H1 (cell line): ENCODE results near the gene THEM5. TPM values are rescaled to one million over a fixed set of nuclear protein-coding genes. Genes with fewer than 3 reads are reported as not detected.

Experiments
- CTCF ChIA-PET: fragments of 300-600 bp; sonication (Branson Sonifier 250); formaldehyde crosslinking; loops from one replicate; lab custom pipeline; 2021; ENCODE audit not compliant: partially characterized antibody; lab: Charles Lee
- POLR2A ChIA-PET: fragments of 300-600 bp; sonication (Branson Sonifier 250); formaldehyde crosslinking; loops from one replicate; lab custom pipeline; 2021; ENCODE audit warnings: inconsistent platforms; ENCODE audit not compliant: partially characterized antibody; lab: Charles Lee
- DNase-seq, 2 experiments: peaks; one replicate each; pipeline versions ENCODE4 v3.0.0 to v3.0.0-alpha.2; 2010 to 2022; ENCODE audit warnings: low spot score in 2 of 2, low read depth in 1 of 2, mixed read lengths in 1 of 2
- FAIRE-seq: peaks from 2 replicates; lab custom pipeline; 2011; peaks lifted over from hg19 to GRCh38; lab: Jason Lieb, UNC
- H2AFZ ChIP-seq: 2 replicates; pipeline ENCODE4 v1.8.1; 2012; ENCODE audit warnings: low read length, inconsistent platforms
- H2AK5ac ChIP-seq: 2 replicates; pipeline ENCODE4 v1.6.1; 2013; ENCODE audit warnings: low read depth, low read length
- H2BK120ac ChIP-seq: replicated peaks from 2 replicates; pipeline ENCODE3; 2013; ENCODE audit warnings: low read depth, low read length, inconsistent platforms
- H2BK12ac ChIP-seq: 2 replicates; pipeline ENCODE4 v1.6.1; 2013; ENCODE audit warnings: low read depth, low read length
- H2BK15ac ChIP-seq: 2 replicates; pipeline ENCODE4 v1.6.1; 2013; ENCODE audit warnings: low read length
- H2BK20ac ChIP-seq: 2 replicates; pipeline ENCODE4 v1.6.1; 2013; ENCODE audit warnings: low read length
- H2BK5ac ChIP-seq: 2 replicates; pipeline ENCODE4 v1.6.1; 2013; ENCODE audit warnings: low read depth, low read length
- H3K14ac ChIP-seq: 2 replicates; pipeline ENCODE4 v1.6.1; 2013; ENCODE audit warnings: inconsistent platforms; ENCODE audit not compliant: insufficient read length
- H3K18ac ChIP-seq: 2 replicates; pipeline ENCODE4 v1.6.1; 2013; ENCODE audit warnings: low read length; ENCODE audit errors: extremely low read depth
- H3K23ac ChIP-seq: 2 replicates; pipeline ENCODE4 v1.6.1; 2013; ENCODE audit warnings: inconsistent platforms; ENCODE audit not compliant: insufficient read length
- H3K23me2 ChIP-seq: 2 replicates; pipeline ENCODE4 v1.6.1; 2013; ENCODE audit warnings: low read depth, low read length
- H3K27ac ChIP-seq: 2 replicates; pipeline ENCODE4 v1.6.1; 2011; ENCODE audit warnings: low read depth, low read length, inconsistent platforms
- H3K27me3 ChIP-seq, 4 experiments: replicated peaks in 1 of 4; 1 replicate in 1 of 4; 2 replicates in 3 of 4; pipeline versions ENCODE4 v1.6.1 to v1.8.1; 2011 to 2013; ENCODE audit warnings: low read length in 3 of 4, mild to moderate bottlenecking in 3 of 4, inconsistent platforms in 2 of 4, mixed read lengths in 2 of 4, moderate library complexity in 1 of 4; ENCODE audit not compliant: control insufficient read depth in 3 of 4, insufficient read depth in 3 of 4; ENCODE audit errors: extremely low read depth in 1 of 4
- H3K36me3 ChIP-seq, 4 experiments: 2 replicates each; pipeline versions ENCODE4 v1.6.1 to v1.8.1; 2011 to 2013; ENCODE audit warnings: mild to moderate bottlenecking in 4 of 4, low read length in 3 of 4, moderate library complexity in 2 of 4, control low read depth in 1 of 4, inconsistent platforms in 1 of 4; ENCODE audit not compliant: insufficient read depth in 4 of 4, control insufficient read depth in 2 of 4
- H3K4ac ChIP-seq: replicated peaks from 2 replicates; pipeline ENCODE3; 2013; ENCODE audit warnings: low read length, low read depth, mixed read lengths, inconsistent platforms; ENCODE audit not compliant: insufficient read length
- H3K4me1 ChIP-seq, 4 experiments: replicated peaks in 1 of 4; 1 replicate in 1 of 4; 2 replicates in 3 of 4; pipeline versions ENCODE4 v1.6.1 to v1.8.1; 2011 to 2013; ENCODE audit warnings: low read length in 3 of 4, inconsistent platforms in 2 of 4, mixed read lengths in 1 of 4; ENCODE audit not compliant: insufficient read depth in 4 of 4, control insufficient read depth in 3 of 4
- H3K4me2 ChIP-seq, 2 experiments: 2 replicates each; pipeline versions ENCODE4 v1.6.1 to v1.8.1; 2011 to 2013; ENCODE audit warnings: low read depth in 2 of 2, low read length in 2 of 2, control low read depth in 1 of 2, inconsistent platforms in 1 of 2, mild to moderate bottlenecking in 1 of 2; ENCODE audit not compliant: insufficient read depth in 1 of 2
- H3K4me3 ChIP-seq, 4 experiments: fragments of 200-600, 300-600 bp in 1 of 4; sonication (generic), shearing (Covaris generic), sonication (Bioruptor Twin) in 1 of 4; 2 replicates each; pipeline versions ENCODE4 v1.5.1 to v1.8.1; 2011 to 2016; ENCODE audit warnings: low read length in 4 of 4, low read depth in 3 of 4, control low read depth in 2 of 4, inconsistent platforms in 2 of 4, mild to moderate bottlenecking in 2 of 4, mixed read lengths in 1 of 4, moderate library complexity in 1 of 4; ENCODE audit not compliant: insufficient read depth in 2 of 4; ENCODE audit errors: extremely low read depth in 1 of 4
- H3K56ac ChIP-seq: replicated peaks from 2 replicates; pipeline ENCODE3; 2013; ENCODE audit warnings: low read depth, mild to moderate bottlenecking, mixed read lengths, low read length, inconsistent platforms; ENCODE audit not compliant: insufficient read length
- H3K79me1 ChIP-seq: 2 replicates; pipeline ENCODE4 v1.6.1; 2013; ENCODE audit warnings: low read depth, low read length, control low read depth
- H3K79me2 ChIP-seq, 2 experiments: 2 replicates each; pipeline versions ENCODE4 v1.6.1 to v1.8.1; 2012 to 2013; ENCODE audit warnings: low read length in 2 of 2, mild to moderate bottlenecking in 2 of 2, inconsistent platforms in 1 of 2; ENCODE audit not compliant: insufficient read depth in 2 of 2, control insufficient read depth in 1 of 2
- H3K9ac ChIP-seq, 4 experiments: replicated peaks in 1 of 4; 1 replicate in 1 of 4; 2 replicates in 3 of 4; pipeline versions ENCODE4 v1.6.1 to v1.8.1; 2011 to 2013; ENCODE audit warnings: low read depth in 3 of 4, low read length in 3 of 4, control low read depth in 2 of 4, mild to moderate bottlenecking in 2 of 4, moderate library complexity in 2 of 4, inconsistent platforms in 1 of 4; ENCODE audit errors: extremely low read depth in 1 of 4
- H3K9me3 ChIP-seq, 2 experiments: 2 replicates each; pipeline versions ENCODE4 v1.6.1 to v1.8.1; 2012 to 2013; ENCODE audit warnings: mild to moderate bottlenecking in 2 of 2, moderate library complexity in 2 of 2, control low read depth in 1 of 2, inconsistent platforms in 1 of 2, low read depth in 1 of 2, low read length in 1 of 2, mixed read lengths in 1 of 2; ENCODE audit not compliant: insufficient read depth in 2 of 2
- H4K20me1 ChIP-seq, 2 experiments: replicated peaks in 1 of 2; 2 replicates each; pipeline versions ENCODE3 to v1.8.1; 2011 to 2013; ENCODE audit warnings: inconsistent platforms in 2 of 2, low read length in 2 of 2, mild to moderate bottlenecking in 1 of 2; ENCODE audit not compliant: insufficient read depth in 2 of 2, control insufficient read depth in 1 of 2
- H4K5ac ChIP-seq: 2 replicates; pipeline ENCODE4 v1.6.1; 2013; ENCODE audit warnings: low read length, low read depth, mixed read lengths, inconsistent platforms; ENCODE audit not compliant: insufficient read length
- H4K8ac ChIP-seq: 2 replicates; pipeline ENCODE4 v1.8.0; 2013; ENCODE audit warnings: mild to moderate bottlenecking, moderate library complexity, low read length, inconsistent platforms; ENCODE audit not compliant: insufficient read depth; ENCODE audit errors: extremely low read depth
- H4K91ac ChIP-seq: replicated peaks from 2 replicates; pipeline ENCODE3; 2013; ENCODE audit warnings: low read length, mixed read lengths, inconsistent platforms; ENCODE audit not compliant: insufficient read length
- BCL11A ChIP-seq, 2 experiments: IDR thresholded peaks; one replicate each; pipeline ENCODE4 v1.6.1; 2011; ENCODE audit warnings: low read depth in 2 of 2, low read length in 2 of 2, mild to moderate bottlenecking in 2 of 2
- CEBPB ChIP-seq: IDR thresholded peaks from 2 replicates; pipeline ENCODE4 v1.6.1; 2012; ENCODE audit warnings: low read depth, low read length
- CTBP2 ChIP-seq: IDR thresholded peaks from 2 replicates; pipeline ENCODE4 v1.7.0; 2011; ENCODE audit warnings: borderline replicate concordance, mild to moderate bottlenecking, moderate library complexity, mixed read lengths, low read length; ENCODE audit not compliant: insufficient read depth, insufficient read length
- GABPA ChIP-seq: IDR thresholded peaks from 2 replicates; pipeline ENCODE4 v1.6.1; 2011; ENCODE audit warnings: mild to moderate bottlenecking, low read length, moderate library complexity, borderline replicate concordance; ENCODE audit not compliant: insufficient read depth
- HDAC6 ChIP-seq: IDR thresholded peaks from one replicate; pipeline ENCODE4 v1.7.1; 2012; ENCODE audit warnings: low read depth, mild to moderate bottlenecking, inconsistent platforms, low read length, moderate library complexity
- MAFK ChIP-seq: IDR thresholded peaks from 2 replicates; pipeline ENCODE4 v1.6.1; 2012; ENCODE audit warnings: low read depth, mild to moderate bottlenecking, improper control_type of control experiment, low read length
- PHF8 ChIP-seq: fragments of 200-600 bp; sonication (generic); conservative IDR thresholded peaks from 2 replicates; pipeline ENCODE4 v1.7.1; 2012; ENCODE audit warnings: low read depth, mild to moderate bottlenecking, inconsistent platforms, low read length, moderate library complexity
- POLR2AphosphoS5 ChIP-seq: IDR thresholded peaks from 2 replicates; pipeline ENCODE4 v1.6.1; 2011; ENCODE audit warnings: low read depth, low read length
- POU5F1 ChIP-seq: IDR thresholded peaks from 2 replicates; pipeline ENCODE4 v1.6.1; 2011; ENCODE audit warnings: low read depth, mild to moderate bottlenecking, low read length, moderate library complexity
- SRF ChIP-seq: IDR thresholded peaks from 2 replicates; pipeline ENCODE4 v1.6.1; 2011; ENCODE audit warnings: mild to moderate bottlenecking, low read depth, low read length, moderate library complexity
- SUZ12 ChIP-seq: fragments of 200-600 bp; sonication (generic); IDR thresholded peaks from 2 replicates; pipeline ENCODE4 v1.6.1; 2012; ENCODE audit warnings: mild to moderate bottlenecking, inconsistent platforms, low read length, moderate library complexity, mixed read lengths
- TBP ChIP-seq: IDR thresholded peaks from 2 replicates; pipeline ENCODE4 v1.6.1; 2011; ENCODE audit warnings: low read depth, low read length, improper control_type of control experiment
- TCF12 ChIP-seq: IDR thresholded peaks from 2 replicates; pipeline ENCODE4 v1.6.1; 2011; ENCODE audit warnings: low read depth, mild to moderate bottlenecking, low read length
- ZNF274 ChIP-seq: IDR thresholded peaks from 2 replicates; pipeline ENCODE4 v1.7.0; 2012; ENCODE audit warnings: low read length, borderline replicate concordance; ENCODE audit errors: extremely low read depth
- WGBS, 2 experiments: shearing (Covaris generic) in 1 of 2; methylation state at CpG; one replicate each; pipeline versions ENCODE4 v1.1.6 to v1.1.7; 2013 to 2015; ENCODE audit warnings: low lambda C conversion rate in 2 of 2, mixed read lengths in 2 of 2, inconsistent platforms in 1 of 2, low coverage in 1 of 2, missing lambda C conversion rate in 1 of 2; ENCODE audit not compliant: insufficient replicate concordance in 2 of 2, insufficient coverage in 1 of 2, insufficient read length in 1 of 2; ENCODE audit errors: extremely low coverage in 1 of 2, missing lambda C conversion rate in 1 of 2; 5-methylcytosine and 5-hydroxymethylcytosine counted together
- polyA plus RNA-seq, 7 experiments: library from polyadenylated mRNA; depleted of rRNA in 3 of 7; stranded (reverse) in 5 of 7; unstranded in 2 of 7; fragments of >200 nt in 5 of 7; fragments of 200-250 nt in 2 of 7; gene quantifications; 1 replicate in 5 of 7; 2 replicates in 1 of 7; 4 replicates in 1 of 7; pipeline versions ENCODE4 v1.2.1 to v1.2.3, GENCODE V29; 2011 to 2013; ENCODE audit warnings: missing spikeins in 2 of 7, mixed read lengths in 2 of 7
- total RNA-seq: library from RNA; stranded (reverse); fragmentation: NEBNext Ultra II Directional; extraction: Animal tissue kit (Norgen Biotek cat#: 25700); gene quantifications from 2 replicates; pipeline ENCODE4 v1.2.1, GENCODE V29; 2021
- TF ChIP-seq, protein P1 (sequence below): IDR thresholded peaks from 2 replicates; pipeline ENCODE4 v1.6.1; 2012; ENCODE audit warnings: inconsistent platforms

THEM5 gene
- total and polyA plus RNA-seq, 2 of the 8 experiments (the other 6 are each of a cell fraction or from before 2014, with no cell fraction given) = not detected

DNA sequence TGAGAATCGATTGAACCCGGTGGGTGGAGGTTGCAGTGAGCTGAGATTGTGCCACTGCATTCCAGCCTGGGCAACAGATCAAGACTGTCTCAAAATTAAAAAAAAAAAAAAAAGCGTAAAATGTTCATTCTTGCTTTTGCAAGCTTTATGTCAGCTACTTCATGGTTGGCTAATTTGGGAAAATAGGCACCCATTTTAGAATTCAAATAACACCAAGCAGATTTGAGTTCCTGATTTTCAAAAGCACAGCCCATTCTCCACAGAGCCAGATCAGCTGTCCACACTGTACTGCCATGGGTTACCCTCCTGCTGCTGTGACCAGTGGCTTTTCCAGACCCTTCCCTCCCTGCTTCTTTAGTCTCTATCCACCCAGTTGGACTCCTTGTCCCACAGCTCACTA, 4.4 kb downstream of the THEM5 start:
- Histone ChIP-seq H3K56ac (no peak overlapping the region), H2BK5ac (no peak overlapping the region), H4K91ac (no peak overlapping the region), H3K18ac (no peak overlapping the region), H3K36me3 (no peaks in the 10 kb centered on the region), H3K79me1 (no peaks in the 10 kb centered on the region), H2BK15ac (no peak overlapping the region), H3K4ac (no peak overlapping the region), H2AK5ac (no peak overlapping the region), H3K14ac (no peak overlapping the region), H3K79me2 (no peaks in the 10 kb centered on the region), H2BK12ac (no peak overlapping the region), H3K9ac (no peak overlapping the region), H3K27ac (no peak overlapping the region), H2AFZ (no peak overlapping the region), H4K8ac (no peak overlapping the region), H3K4me1 (peaks cover 6 to 11% (median 7%) of the 10 kb centered on the region in 4 experiments), H3K23ac (no peak overlapping the region), H3K9me3 (no peaks in the 10 kb centered on the region), H3K4me3 (no peak overlapping the region), H4K20me1 (no peaks in the 10 kb centered on the region), H2BK20ac (no peak overlapping the region), H4K5ac (no peak overlapping the region), H3K4me2 (no peak overlapping the region), H3K23me2 (0 out of 2 replicates have a peak, but pooled peaks cover 4% of the 10 kb centered on the region), H2BK120ac (no peak overlapping the region), H3K27me3 (no peaks in the 10 kb centered on the region)
- CTCF ChIA-PET = interaction anchor here (0.9 to 1.9 kb wide), 4 partner anchors 9 to 168 kb away, joined by 3 to 8 read pairs (median 4); no protein-coding TSS in a partner anchor
- FAIRE-seq (no peak), DNase-seq (no peak)
- WGBS, 2 experiments = 90% methylated on average over 3 of the region's 3 CpGs; no CpG with 5 or more reads in 1 of the 2 experiments
- POLR2A ChIA-PET = interaction anchor here (0.7 to 2.7 kb wide), 3 partner anchors 10 to 12 kb away, joined by 3 to 14 read pairs (median 4); partner anchors contain the start of gene C2CD4D
- no peak for TF ChIP-seq PHF8
- TF ChIP-seq ZNF274 = no peak
- TF ChIP-seq, protein P1, sequence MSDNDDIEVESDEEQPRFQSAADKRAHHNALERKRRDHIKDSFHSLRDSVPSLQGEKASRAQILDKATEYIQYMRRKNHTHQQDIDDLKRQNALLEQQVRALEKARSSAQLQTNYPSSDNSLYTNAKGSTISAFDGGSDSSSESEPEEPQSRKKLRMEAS = no peak
- no peak for TF ChIP-seq HDAC6
- TF ChIP-seq CTBP2 = no peak
- TF ChIP-seq SUZ12 = no peak
- no peak for TF ChIP-seq CEBPB
- TF ChIP-seq TBP = no peak
- TF ChIP-seq SRF = no peak
- no peak for TF ChIP-seq TCF12
- TF ChIP-seq MAFK = no peak
- TF ChIP-seq POU5F1 = no peak
- no peak for TF ChIP-seq BCL11A (IDR thresholded peaks at IDR 0.05; ENCODE audit: low read depth in 2 of 2, low read length in 2 of 2)
- no peak for TF ChIP-seq GABPA
- no peak for TF ChIP-seq POLR2AphosphoS5
